OCI-LY3 (cell line): ENCODE data around the gene MFSD2A.

Experiments used
- CTCF ChIP-seq: fragments of 200-600, 300-600 bp; sonication (generic); IDR thresholded peaks from 2 replicates; pipeline ENCODE4 v1.5.1; 2014; ENCODE audit warnings: antibody characterized with exemption, low read length, low read depth
- EZH2phosphoT487 ChIP-seq: fragments of 200-600 bp; shearing (Covaris generic); IDR thresholded peaks from 2 replicates; pipeline ENCODE4 v1.6.1; 2018; ENCODE audit warnings: antibody characterized with exemption, mixed run types, low read depth

- TF ChIP-seq CTCF (no peak), EZH2phosphoT487 (no peak)
These were observed 5.1 kb upstream of the MFSD2A start for GRCh38 chr1:39949891-39950290.
